ENCODE data around the gene MAP1A. TPM values are rescaled to one million over a fixed set of nuclear protein-coding genes. Genes with fewer than 3 reads are reported as not detected.

MAP1A gene
- 5.4 TPM for polyA plus RNA-seq
- long read RNA-seq, donor 1, result 0 reads
- long read RNA-seq, donor 2, result 0 reads
- long read RNA-seq, donor 3, result 0 reads
- long read RNA-seq, donor 4, result 0 reads
- long read RNA-seq, donor 5, result 0 reads
- long read RNA-seq, donor 6, result 0 reads
- long read RNA-seq, donor 7, result 0 reads
- long read RNA-seq, donor 8, result 0 reads
- long read RNA-seq, donor 9, result 0 reads
- long read RNA-seq, donor 10, result 0 reads
- long read RNA-seq, donor 11, result 0 reads

DNA sequence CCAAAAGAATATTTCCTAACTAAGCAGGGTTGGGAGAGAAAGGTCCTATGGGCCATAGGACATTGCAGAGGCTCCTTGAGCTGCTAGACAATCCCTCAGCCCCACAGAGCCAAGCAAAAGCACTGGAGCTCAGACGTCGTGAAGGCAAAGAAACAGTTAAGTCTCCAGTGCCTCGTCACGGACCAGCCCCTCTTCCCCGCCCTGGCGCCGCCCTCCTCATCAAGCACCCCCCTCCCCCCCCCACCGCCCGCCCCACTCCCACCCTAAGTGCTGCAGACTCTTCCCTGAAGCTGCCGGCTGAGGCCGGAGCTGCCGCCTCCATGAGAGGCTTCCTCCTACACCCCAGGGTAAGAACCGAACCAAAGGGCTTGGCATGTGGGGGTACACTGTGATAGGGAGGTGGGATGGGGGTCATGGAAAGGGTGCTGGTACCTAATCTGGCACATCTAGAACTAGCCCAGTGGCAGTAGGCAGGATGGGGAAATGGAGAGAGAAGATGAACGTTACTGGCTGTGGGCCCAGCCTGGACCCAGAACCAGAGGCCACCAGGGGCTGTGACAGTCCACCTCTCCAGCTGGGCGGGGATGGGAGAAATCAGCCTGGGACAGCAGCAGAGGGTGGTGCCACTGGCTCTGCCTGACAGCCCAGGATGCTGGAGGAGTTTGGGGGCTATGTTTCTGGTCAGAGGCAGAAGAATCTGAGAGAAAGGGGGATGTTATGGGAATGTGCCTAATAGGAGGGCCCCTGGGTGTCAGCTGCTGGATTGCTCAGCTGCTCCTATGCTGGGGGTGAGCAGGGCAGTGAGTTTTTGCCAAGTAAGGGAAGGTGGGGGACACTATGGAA, at the start of gene MAP1A:
Gene MAP1A, plus strand, starts transcription at position 255 of the 843 bp plus-strand sequence. CDS start 3,866 bp downstream, outside the sequence.
- Histone ChIP-seq H3K27me3 (ENCODE audit: control insufficient read depth, insufficient read depth, low read length) (peaks cover 6% of the 10 kb centered on the region), H3K9me3 (ENCODE audit: control insufficient read depth, low read depth, low read length) (no peaks in the 10 kb centered on the region), H3K27ac (ENCODE audit: low read length) (peak within 1 kb of the TSS; percentile 66), H3K36me3 (ENCODE audit: control insufficient read depth, insufficient read depth, low read length) (peaks cover 13% of the 10 kb centered on the region), H3K4me1 (ENCODE audit: control insufficient read depth, insufficient read depth, low read length) (peaks cover 15% of the 10 kb centered on the region), H3K4me3 (ENCODE audit: low read length) (peak within 1 kb of the TSS; percentile 49)
- WGBS (ENCODE audit: insufficient coverage, low lambda C conversion rate), result no CpG with 5 or more reads among the region's 15 CpGs
- DNase-seq, result peak in 1 of 2 donors; percentile 55

DNA sequence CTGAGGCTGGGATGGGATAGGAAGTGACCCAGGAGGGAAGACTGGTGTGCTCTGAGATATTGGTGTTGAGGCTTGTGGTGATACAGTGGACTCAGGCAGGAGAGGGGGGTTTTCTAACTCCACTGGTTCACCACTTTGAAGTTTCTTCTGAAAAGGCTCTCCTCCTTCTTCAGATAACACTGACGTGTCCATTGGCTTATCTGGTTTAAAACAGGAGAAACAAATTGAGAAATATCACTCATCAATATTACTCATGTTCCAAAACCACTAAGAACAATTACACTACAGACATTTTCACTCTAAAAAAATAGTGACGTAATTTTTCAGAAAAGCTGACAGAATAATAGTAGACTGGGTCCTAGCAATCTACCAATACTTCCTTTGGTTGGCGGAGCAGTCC, 47.5 kb upstream of the MAP1A start:
- Histone ChIP-seq H3K4me1 (ENCODE audit: control insufficient read depth, insufficient read depth, low read length) (no peaks in the 10 kb centered on the region), H3K9me3 (ENCODE audit: control insufficient read depth, low read depth, low read length) (no peaks in the 10 kb centered on the region), H3K4me3 (ENCODE audit: low read length) (no peak overlapping the region), H3K36me3 (ENCODE audit: control insufficient read depth, insufficient read depth, low read length) (peaks cover 45% of the 10 kb centered on the region), H3K27ac (ENCODE audit: low read length) (no peak overlapping the region), H3K27me3 (ENCODE audit: control insufficient read depth, insufficient read depth, low read length) (no peaks in the 10 kb centered on the region)
- no peak for DNase-seq
- WGBS (ENCODE audit: insufficient coverage, low lambda C conversion rate), result 67% methylated on average over 1 of the region's 3 CpGs

DNA sequence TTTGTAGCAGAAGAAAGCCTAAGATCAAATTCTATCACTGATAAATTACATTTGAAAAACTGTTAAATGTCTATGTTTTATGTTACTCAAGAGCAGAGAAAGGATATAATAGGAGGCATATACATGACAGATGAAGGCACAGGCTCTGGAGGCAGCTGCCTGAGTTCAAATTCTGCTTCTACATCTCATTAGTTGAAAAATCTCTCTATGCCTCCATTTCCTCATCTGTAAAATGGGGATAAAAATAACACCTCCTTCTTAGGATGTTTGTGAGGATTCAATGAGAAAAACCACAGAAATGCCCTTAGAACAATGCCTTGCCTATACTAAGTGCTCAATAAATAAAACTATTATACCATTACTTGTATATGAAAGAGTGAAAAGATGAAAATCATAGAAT, 45.4 kb upstream of the MAP1A start:
- Histone ChIP-seq H3K4me1 (ENCODE audit: control insufficient read depth, insufficient read depth, low read length) (no peaks in the 10 kb centered on the region), H3K9me3 (ENCODE audit: control insufficient read depth, low read depth, low read length) (no peaks in the 10 kb centered on the region), H3K27ac (ENCODE audit: low read length) (no peak overlapping the region), H3K36me3 (ENCODE audit: control insufficient read depth, insufficient read depth, low read length) (peaks cover 56% of the 10 kb centered on the region), H3K27me3 (ENCODE audit: control insufficient read depth, insufficient read depth, low read length) (no peaks in the 10 kb centered on the region), H3K4me3 (ENCODE audit: low read length) (no peak overlapping the region)
- no peak for DNase-seq

DNA sequence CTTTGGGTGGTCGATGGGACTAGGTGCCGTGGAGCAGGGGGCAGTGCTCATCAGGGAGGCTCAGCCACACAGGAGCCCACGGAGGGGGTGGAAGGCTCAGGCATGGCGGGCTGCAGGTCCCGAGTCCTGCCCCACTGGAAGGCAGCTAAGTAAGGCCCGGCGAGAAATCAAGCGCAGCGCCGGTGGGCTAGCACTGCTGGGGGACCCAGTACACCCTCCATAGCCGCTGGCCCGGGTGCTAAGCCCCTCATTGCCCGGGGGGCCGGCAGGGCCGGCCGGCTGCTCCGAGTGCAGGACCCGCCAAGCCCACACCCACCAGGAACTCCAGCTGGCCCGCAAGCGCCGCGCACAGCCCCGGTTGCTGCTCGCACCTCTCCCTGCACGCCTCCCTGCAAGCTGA, 43.5 kb upstream of the MAP1A start:
- no CpG with 5 or more reads among the region's 25 CpGs for WGBS (ENCODE audit: insufficient coverage, low lambda C conversion rate)

DNA sequence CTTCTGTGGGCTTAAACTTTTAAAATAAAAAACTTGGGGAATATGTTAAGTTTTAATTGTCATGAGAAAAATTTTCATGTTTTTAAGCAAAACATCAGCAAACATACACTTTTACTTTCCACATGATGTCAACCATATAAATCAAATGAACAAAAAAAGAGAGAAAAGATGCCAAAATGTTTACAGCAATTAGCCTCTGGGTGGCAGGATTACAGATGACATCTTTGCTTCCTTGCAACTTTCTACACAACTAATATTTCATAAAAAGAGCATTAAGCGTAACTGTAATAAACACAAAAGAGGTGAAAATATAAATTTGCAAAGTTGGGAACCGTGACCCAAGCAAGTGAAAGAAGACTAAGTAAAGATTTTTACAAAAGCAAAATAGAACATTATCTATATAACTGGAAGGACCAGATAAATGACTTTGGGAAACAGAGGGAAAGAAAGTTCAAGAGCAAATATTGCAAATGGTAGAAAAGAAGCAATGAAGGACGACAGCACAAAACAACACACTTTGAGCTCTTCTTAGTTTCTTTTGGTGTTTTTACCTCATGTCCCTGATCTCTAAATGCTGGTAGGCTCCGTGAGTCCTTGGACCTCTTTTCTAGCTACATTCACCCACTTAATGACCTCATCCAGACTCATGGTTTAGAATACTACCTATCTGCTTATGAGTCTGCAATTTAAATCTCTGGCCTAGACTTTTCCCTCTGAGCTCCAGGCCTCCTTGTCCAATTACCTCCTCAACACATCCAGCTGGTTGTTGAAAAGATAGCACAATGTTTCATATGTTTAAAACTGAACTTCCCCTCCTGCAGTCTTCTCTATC, 33.9 kb upstream of the MAP1A start:
- H3K27ac ChIP-seq (ENCODE audit: low read length), result no peak overlapping the region
- WGBS (ENCODE audit: insufficient coverage, low lambda C conversion rate), result 81% methylated on average over 4 of the region's 4 CpGs
- no peaks in the 10 kb centered on the region for H3K27me3 ChIP-seq (ENCODE audit: control insufficient read depth, insufficient read depth, low read length)
- H3K4me1 ChIP-seq (ENCODE audit: control insufficient read depth, insufficient read depth, low read length), result no peaks in the 10 kb centered on the region
- H3K9me3 ChIP-seq (ENCODE audit: control insufficient read depth, low read depth, low read length), result no peaks in the 10 kb centered on the region
- DNase-seq, result peak in 1 of 2 donors; percentile 11
- peaks cover 42% of the 10 kb centered on the region for H3K36me3 ChIP-seq (ENCODE audit: control insufficient read depth, insufficient read depth, low read length)
- no peak overlapping the region for H3K4me3 ChIP-seq (ENCODE audit: low read length)

More for the DNA sequence above, 43.5 kb upstream of the MAP1A start:
- Histone ChIP-seq H3K9me3 (ENCODE audit: control insufficient read depth, low read depth, low read length) (no peaks in the 10 kb centered on the region), H3K36me3 (ENCODE audit: control insufficient read depth, insufficient read depth, low read length) (peaks cover 59% of the 10 kb centered on the region), H3K27me3 (ENCODE audit: control insufficient read depth, insufficient read depth, low read length) (no peaks in the 10 kb centered on the region), H3K4me3 (ENCODE audit: low read length) (no peak overlapping the region), H3K4me1 (ENCODE audit: control insufficient read depth, insufficient read depth, low read length) (no peaks in the 10 kb centered on the region), H3K27ac (ENCODE audit: low read length) (no peak overlapping the region)
- DNase-seq, result no peak

DNA sequence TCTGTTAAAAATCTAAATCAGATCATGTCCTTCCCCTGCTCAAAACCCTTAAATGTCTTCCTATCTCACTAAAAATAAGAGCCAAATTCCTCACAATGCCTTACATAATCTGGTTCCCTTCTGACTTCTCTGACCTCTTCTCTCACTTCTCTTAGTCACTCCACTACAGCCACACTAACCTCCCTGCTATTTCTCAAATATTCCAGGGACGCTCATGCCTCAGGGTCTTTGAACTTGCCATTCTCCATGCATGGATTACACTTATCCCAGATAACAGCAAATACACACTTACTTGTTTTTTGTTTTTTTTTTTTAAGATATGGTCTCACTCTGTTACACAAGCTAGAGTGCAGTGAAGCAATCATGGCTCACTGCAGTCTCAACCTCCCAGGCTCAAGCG, 33.0 kb upstream of the MAP1A start:
- Histone ChIP-seq H3K9me3 (ENCODE audit: control insufficient read depth, low read depth, low read length) (no peaks in the 10 kb centered on the region), H3K4me3 (ENCODE audit: low read length) (no peak overlapping the region), H3K36me3 (ENCODE audit: control insufficient read depth, insufficient read depth, low read length) (peaks cover 35% of the 10 kb centered on the region), H3K27me3 (ENCODE audit: control insufficient read depth, insufficient read depth, low read length) (no peaks in the 10 kb centered on the region), H3K4me1 (ENCODE audit: control insufficient read depth, insufficient read depth, low read length) (no peaks in the 10 kb centered on the region), H3K27ac (ENCODE audit: low read length) (no peak overlapping the region)
- WGBS (ENCODE audit: insufficient coverage, low lambda C conversion rate), result no CpG with 5 or more reads among the region's 2 CpGs
- DNase-seq, result no peak

DNA sequence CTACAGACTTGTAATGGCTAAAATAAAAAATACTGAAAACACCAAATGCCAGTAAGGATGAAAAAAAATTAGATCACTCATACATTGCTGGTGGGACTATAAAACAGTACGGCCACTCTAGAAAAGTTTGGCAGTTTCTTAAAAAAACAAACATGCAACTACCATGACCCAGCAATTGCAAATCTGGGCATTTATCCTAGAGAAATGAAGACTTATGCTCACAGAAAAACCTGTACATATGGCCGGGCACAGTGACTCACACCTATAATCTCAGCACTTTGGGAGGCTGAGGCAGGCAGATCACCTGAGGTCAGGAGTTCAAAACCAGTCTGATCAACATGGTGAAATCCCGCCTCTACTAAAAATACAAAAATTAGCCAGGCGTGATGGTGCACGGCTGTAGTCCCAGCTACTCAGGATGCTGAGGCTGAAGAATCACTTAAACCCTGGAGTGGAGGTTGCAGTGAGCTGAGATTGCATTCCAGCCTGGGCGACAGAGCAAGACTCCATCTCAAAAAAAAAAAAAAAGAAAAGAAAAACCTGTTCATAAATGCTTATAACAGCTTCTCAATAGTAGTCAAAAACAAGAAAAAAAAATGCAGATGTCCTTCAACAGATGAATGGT, 30.0 kb upstream of the MAP1A start:
- no CpG with 5 or more reads among the region's 6 CpGs for WGBS (ENCODE audit: insufficient coverage, low lambda C conversion rate)
- no peak for DNase-seq
- Histone ChIP-seq H3K4me3 (ENCODE audit: low read length) (no peak overlapping the region), H3K4me1 (ENCODE audit: control insufficient read depth, insufficient read depth, low read length) (peaks cover 3% of the 10 kb centered on the region), H3K9me3 (ENCODE audit: control insufficient read depth, low read depth, low read length) (no peaks in the 10 kb centered on the region), H3K36me3 (ENCODE audit: control insufficient read depth, insufficient read depth, low read length) (peaks cover 30% of the 10 kb centered on the region), H3K27ac (ENCODE audit: low read length) (no peak overlapping the region), H3K27me3 (ENCODE audit: control insufficient read depth, insufficient read depth, low read length) (no peaks in the 10 kb centered on the region)

DNA sequence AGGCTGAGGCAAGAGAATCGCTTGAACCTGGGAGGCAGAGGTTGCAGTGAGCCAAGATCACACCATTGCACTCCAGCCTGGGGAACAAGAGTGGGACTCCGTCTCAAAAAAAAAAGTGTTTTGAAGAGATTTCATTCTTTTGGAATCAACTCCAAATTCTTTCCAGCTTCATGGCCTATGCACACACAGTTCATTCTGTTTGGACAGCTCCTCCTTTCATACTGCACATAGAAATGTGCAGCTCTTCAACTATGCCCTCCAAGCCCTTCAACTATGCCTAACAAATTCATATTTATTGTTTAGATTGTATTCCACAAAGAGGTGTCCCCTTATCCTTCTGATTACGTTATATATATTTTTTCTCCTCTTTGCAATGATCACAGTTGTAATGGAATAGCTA, 28.6 kb upstream of the MAP1A start:
- Histone ChIP-seq H3K27me3 (ENCODE audit: control insufficient read depth, insufficient read depth, low read length) (no peaks in the 10 kb centered on the region), H3K27ac (ENCODE audit: low read length) (no peak overlapping the region), H3K4me1 (ENCODE audit: control insufficient read depth, insufficient read depth, low read length) (peaks cover 8% of the 10 kb centered on the region), H3K4me3 (ENCODE audit: low read length) (no peak overlapping the region), H3K9me3 (ENCODE audit: control insufficient read depth, low read depth, low read length) (no peaks in the 10 kb centered on the region), H3K36me3 (ENCODE audit: control insufficient read depth, insufficient read depth, low read length) (peaks cover 30% of the 10 kb centered on the region)
- 100% methylated on average over 1 of the region's 3 CpGs for WGBS (ENCODE audit: insufficient coverage, low lambda C conversion rate)
- no peak for DNase-seq

DNA sequence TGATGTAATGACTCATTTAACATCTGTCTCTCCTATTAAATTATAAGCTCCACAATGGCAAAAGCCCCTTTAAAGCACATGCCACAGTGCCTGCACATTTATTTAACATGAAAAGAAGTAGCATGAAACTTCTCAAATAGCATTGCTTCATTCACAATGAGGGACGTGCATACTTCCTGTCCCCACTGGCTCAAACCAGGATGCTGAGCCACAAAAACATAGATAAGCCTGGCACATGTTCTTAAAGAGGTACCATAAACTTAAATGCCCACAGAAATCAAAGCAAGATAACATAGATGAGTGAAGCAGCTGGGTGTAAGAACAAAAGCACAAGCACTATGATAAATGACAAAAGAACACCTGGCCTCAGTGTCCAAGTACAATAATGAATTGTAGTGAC, 28.2 kb upstream of the MAP1A start:
- H3K4me3 ChIP-seq (ENCODE audit: low read length), result no peak overlapping the region
- peak in 1 of 2 donors; percentile 52 for DNase-seq
- H3K9me3 ChIP-seq (ENCODE audit: control insufficient read depth, low read depth, low read length), result no peaks in the 10 kb centered on the region
- H3K27me3 ChIP-seq (ENCODE audit: control insufficient read depth, insufficient read depth, low read length), result no peaks in the 10 kb centered on the region
- H3K27ac ChIP-seq (ENCODE audit: low read length), result no peak overlapping the region
- H3K4me1 ChIP-seq (ENCODE audit: control insufficient read depth, insufficient read depth, low read length), result peaks cover 9% of the 10 kb centered on the region
- WGBS (ENCODE audit: insufficient coverage, low lambda C conversion rate), result no CpG with 5 or more reads among the region's 1 CpG
- peaks cover 30% of the 10 kb centered on the region for H3K36me3 ChIP-seq (ENCODE audit: control insufficient read depth, insufficient read depth, low read length)

DNA sequence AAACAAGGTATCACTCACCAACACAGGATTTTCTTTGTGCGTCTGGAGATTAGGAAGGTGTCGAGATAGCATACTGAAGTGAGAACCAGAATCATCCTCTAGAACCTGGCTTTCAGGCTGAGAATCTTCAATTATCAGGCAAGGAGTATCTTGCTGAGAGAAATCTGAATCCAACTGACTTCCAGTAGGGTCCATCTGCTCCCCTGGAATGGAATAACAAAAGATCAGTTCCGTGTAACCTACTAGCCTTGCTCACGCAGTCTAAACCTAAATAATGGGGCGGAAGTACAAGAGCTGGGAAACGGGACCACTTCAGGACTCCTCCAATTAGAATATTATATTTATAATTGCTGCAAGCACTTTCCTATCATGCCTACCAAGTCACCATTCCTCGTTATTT, 25.1 kb upstream of the MAP1A start:
- peaks cover 9% of the 10 kb centered on the region for H3K4me1 ChIP-seq (ENCODE audit: control insufficient read depth, insufficient read depth, low read length)
- peaks cover 18% of the 10 kb centered on the region for H3K36me3 ChIP-seq (ENCODE audit: control insufficient read depth, insufficient read depth, low read length)
- H3K9me3 ChIP-seq (ENCODE audit: control insufficient read depth, low read depth, low read length), result no peaks in the 10 kb centered on the region
- DNase-seq, result no peak
- peak overlapping the region; percentile 78 for H3K4me3 ChIP-seq (ENCODE audit: low read length)
- peak overlapping the region; percentile 52 for H3K27ac ChIP-seq (ENCODE audit: low read length)
- no peaks in the 10 kb centered on the region for H3K27me3 ChIP-seq (ENCODE audit: control insufficient read depth, insufficient read depth, low read length)
- 0% methylated on average over 1 of the region's 7 CpGs for WGBS (ENCODE audit: insufficient coverage, low lambda C conversion rate)

Data from large intestine (tissue), 12 donors.